DOHH2 (cell line): ENCODE results near the gene SIT1.
"Not testable (repeated sequence)": the region's sequence is repeated elsewhere in the genome, so short reads cannot be mapped to it uniquely, and the experiment has no call there.

Source experiments
- CTCF ChIP-seq: fragments of 200-600 bp; sonication (generic); IDR thresholded peaks from one replicate; pipeline ENCODE4 v1.5.1; 2014; ENCODE audit warnings: antibody characterized with exemption, mild to moderate bottlenecking, low read depth, low read length; ENCODE audit not compliant: poor library complexity, severe bottlenecking
- EZH2phosphoT487 ChIP-seq: fragments of 200-600 bp; sonication (generic); IDR thresholded peaks from 2 replicates; pipeline ENCODE4 v1.6.1; 2017; ENCODE audit warnings: borderline replicate concordance, mild to moderate bottlenecking, antibody characterized with exemption, low read length, moderate library complexity, mixed read lengths

DNA sequence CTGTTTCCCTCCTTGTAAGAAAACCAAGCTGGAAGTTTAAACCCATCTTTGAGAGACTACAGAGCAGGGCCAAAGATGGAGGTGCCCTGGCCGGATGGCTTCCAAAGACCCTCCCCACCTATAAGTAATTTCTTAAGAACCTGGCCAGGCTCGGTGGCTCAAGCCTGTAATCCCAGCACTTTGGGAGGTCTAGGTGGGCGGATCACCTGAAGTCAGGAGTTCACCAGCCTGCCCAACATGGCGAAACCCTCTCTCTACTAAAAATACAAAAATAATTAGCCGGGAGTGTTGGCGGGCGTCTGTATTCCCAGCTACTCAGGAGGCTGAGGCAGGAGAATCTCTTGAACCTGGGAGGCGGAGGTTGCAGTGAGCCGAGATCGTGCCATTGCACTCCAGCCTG is 5.0 kb downstream of the SIT1 start:
- TF ChIP-seq CTCF, EZH2phosphoT487: not testable (repeated sequence)
